NT2/D1 (cell line): ENCODE results near the gene TBC1D25.

Experiments used
- DNase-seq: peaks from one replicate; pipeline ENCODE4 v3.0.0-alpha.2; 2011; ENCODE audit warnings: low read depth, low spot score
- H3K27me3 ChIP-seq: 2 replicates; pipeline ENCODE4 v1.6.0; 2011; ENCODE audit warnings: mild to moderate bottlenecking; ENCODE audit not compliant: insufficient read length, insufficient read depth
- H3K36me3 ChIP-seq: 2 replicates; pipeline ENCODE4 v1.6.1; 2011; ENCODE audit warnings: mild to moderate bottlenecking, low read length, mixed read lengths; ENCODE audit not compliant: insufficient read depth, insufficient read length
- H3K4me1 ChIP-seq: 2 replicates; pipeline ENCODE4 v1.5.1; 2011; ENCODE audit not compliant: insufficient read depth, insufficient read length
- H3K4me3 ChIP-seq: 2 replicates; pipeline ENCODE4 v1.5.1; 2011; ENCODE audit warnings: low read depth; ENCODE audit not compliant: insufficient read length
- H3K9ac ChIP-seq: 2 replicates; pipeline ENCODE4 v1.6.0; 2011; ENCODE audit warnings: low read depth; ENCODE audit not compliant: insufficient read length
- H3K9me3 ChIP-seq: 2 replicates; pipeline ENCODE4 v1.5.1; 2011; ENCODE audit warnings: mild to moderate bottlenecking, low read length; ENCODE audit not compliant: insufficient read depth
- SUZ12 ChIP-seq: IDR thresholded peaks from 2 replicates; pipeline ENCODE4 v1.6.1; 2011; ENCODE audit not compliant: insufficient read length, insufficient read depth; ENCODE audit errors: extremely low read depth
- YY1 ChIP-seq: IDR thresholded peaks from 2 replicates; pipeline ENCODE4 v1.6.1; 2011; ENCODE audit not compliant: insufficient read length, insufficient read depth
- ZNF274 ChIP-seq: IDR thresholded peaks from 2 replicates; pipeline ENCODE4 v1.6.1; 2011; ENCODE audit warnings: mild to moderate bottlenecking, low read depth, low read length

The TBC1D25 gene

GRCh38 chrX:48584698-48585097 lies 45.2 kb downstream of the TBC1D25 start:
- TF ChIP-seq SUZ12 (no peak), ZNF274 (no peak), YY1 (no peak)
- Histone ChIP-seq H3K4me3 (no peak overlapping the region), H3K9ac (no peak overlapping the region), H3K27me3 (no peaks in the 10 kb centered on the region), H3K4me1 (peaks cover 3% of the 10 kb centered on the region), H3K9me3 (no peaks in the 10 kb centered on the region), H3K36me3 (peaks cover 5% of the 10 kb centered on the region)
- DNase-seq = no peak

DNA sequence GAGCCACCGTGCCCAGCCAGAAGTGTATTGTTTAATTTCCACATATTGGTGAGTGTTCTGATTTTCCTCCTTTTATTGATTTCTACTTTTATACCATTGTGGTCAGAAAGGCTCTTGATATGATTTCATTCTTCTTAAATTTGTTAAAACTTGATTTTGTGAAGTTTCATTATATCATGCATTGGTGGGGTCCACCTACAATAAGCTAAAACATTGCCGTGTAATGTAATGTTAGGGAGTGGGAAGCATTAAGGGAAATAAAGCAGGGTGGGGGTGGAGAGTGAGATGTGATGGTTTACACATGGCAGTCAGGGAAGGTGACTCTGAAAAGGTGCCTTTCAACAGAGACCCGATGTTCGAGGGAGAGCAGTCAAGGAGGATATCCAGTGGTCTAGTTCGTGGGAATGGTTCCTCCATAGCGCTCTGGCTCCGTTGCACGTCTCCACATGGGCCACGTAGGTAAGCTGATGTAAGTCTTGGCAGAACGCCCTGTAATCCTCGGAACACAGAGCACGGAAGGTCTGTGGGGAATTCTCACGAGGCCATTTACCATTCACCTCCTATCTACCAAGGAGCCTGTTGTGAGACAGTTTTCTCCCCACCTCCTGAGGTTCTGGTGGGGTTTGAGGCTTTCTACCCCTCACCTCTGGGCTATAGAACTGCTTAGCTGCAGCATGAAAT lies 50.1 kb downstream of the TBC1D25 start:
- no peak for DNase-seq

DNA sequence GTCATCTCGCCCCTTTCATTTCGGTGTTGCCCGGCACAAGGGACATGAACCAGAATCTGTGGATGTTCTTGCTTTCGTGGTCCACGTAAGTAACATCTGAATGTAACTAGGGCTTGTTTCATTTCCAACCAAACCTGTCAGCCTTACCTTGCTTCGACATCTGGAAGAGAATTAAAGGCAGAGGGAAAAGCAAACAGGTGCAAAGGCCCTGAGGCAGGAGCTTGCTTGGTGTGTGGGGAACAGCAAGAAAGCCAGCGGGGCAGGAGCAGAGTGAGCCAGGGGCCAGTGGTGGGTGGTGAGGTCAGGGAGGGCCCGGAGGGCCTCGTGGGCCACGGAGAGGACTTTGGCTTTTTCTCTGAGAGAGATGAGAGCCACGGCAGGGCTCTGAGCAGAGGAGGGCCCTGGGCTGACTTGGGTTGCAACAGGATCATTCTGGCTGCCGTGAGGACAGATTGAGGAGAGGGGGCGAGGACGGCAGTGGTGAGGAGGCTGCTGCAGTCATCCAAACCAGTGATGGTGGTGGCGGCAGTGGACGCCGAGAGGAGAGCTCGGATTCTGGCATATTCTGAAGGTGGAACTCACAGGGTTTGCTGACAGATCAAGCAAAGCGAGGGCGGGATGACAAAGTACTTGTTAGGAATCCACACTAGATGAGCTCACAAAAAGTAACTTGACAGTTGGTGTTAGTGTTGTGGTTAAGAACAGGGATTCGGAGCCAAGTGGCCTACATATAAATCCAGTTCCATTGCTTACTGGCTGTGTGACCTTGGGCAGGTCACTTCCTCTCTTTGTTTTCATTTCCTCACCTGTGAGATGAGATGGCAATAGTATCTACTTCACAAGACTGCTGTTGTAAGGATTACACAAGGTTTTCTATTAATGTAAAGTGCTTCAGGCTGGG lies 50.9 kb downstream of the TBC1D25 start:
- no peak for DNase-seq
- H3K9ac ChIP-seq = no peak overlapping the region
- H3K4me3 ChIP-seq = no peak overlapping the region
- H3K9me3 ChIP-seq = no peaks in the 10 kb centered on the region
- peaks cover 3% of the 10 kb centered on the region for H3K4me1 ChIP-seq
- TF ChIP-seq YY1 (no peak), ZNF274 (no peak), SUZ12 (no peak)
- no peaks in the 10 kb centered on the region for H3K27me3 ChIP-seq
- no peaks in the 10 kb centered on the region for H3K36me3 ChIP-seq

More for the DNA sequence above, 50.1 kb downstream of the TBC1D25 start:
- Histone ChIP-seq H3K36me3 (no peaks in the 10 kb centered on the region), H3K4me3 (no peak overlapping the region), H3K9me3 (no peaks in the 10 kb centered on the region), H3K27me3 (no peaks in the 10 kb centered on the region), H3K4me1 (peaks cover 3% of the 10 kb centered on the region), H3K9ac (no peak overlapping the region)
- TF ChIP-seq YY1 (no peak), SUZ12 (no peak), ZNF274 (no peak)

DNA sequence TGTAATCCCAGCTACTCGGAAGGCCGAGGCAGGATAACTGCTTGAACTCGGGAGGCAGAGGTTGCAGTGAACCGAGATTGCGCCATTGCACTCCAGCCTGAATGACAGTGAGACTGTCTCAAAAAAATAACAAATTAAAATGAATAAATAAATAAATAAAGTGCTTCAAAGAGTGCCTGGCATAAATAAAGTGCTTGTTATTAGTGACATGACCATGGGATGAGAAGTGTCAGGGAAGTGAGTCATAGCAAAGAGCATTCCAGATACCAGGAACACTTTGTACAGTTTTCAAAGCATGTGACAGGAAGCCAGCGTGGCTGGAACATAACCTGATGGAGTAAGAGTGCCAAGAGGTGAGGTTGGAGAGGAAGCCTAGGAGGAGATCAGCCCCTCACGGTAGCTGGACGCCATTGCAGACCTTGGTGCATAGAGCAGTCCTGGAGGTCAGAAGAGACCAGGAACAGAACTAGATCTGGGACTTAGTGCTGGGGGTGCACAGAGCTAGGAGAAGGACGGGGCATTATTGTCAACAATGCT lies 51.8 kb downstream of the TBC1D25 start:
- Histone ChIP-seq H3K4me1 (peaks cover 3% of the 10 kb centered on the region), H3K9ac (peak overlapping the region; percentile 2), H3K27me3 (no peaks in the 10 kb centered on the region), H3K36me3 (no peaks in the 10 kb centered on the region), H3K4me3 (no peak overlapping the region), H3K9me3 (no peaks in the 10 kb centered on the region)
- TF ChIP-seq SUZ12 = no peak
- no peak for TF ChIP-seq ZNF274
- no peak for TF ChIP-seq YY1
- DNase-seq = no peak

DNA sequence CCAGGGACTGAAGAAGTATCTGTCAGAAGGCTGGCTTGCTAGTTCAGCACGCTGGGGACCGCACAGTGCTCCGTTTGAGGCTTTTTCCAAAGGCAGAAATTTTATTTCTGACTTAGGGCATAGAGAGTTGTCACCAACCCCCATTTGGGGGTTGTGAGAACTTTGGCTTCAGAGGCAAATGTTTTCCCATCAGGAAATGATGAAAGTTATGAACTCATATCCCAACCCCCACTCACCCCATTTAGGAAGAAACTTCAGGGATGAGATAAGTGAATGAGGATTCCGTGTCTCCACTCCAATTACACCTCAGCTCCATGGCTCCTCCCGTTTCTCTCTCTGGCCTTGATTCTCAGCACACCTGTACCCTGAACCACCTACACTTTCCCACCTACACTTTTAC lies 53.5 kb downstream of the TBC1D25 start:
- H3K9me3 ChIP-seq = no peaks in the 10 kb centered on the region
- no peaks in the 10 kb centered on the region for H3K36me3 ChIP-seq
- no peak overlapping the region for H3K9ac ChIP-seq
- no peaks in the 10 kb centered on the region for H3K27me3 ChIP-seq
- no peak overlapping the region for H3K4me3 ChIP-seq
- DNase-seq = no peak
- peaks cover 3% of the 10 kb centered on the region for H3K4me1 ChIP-seq
- no peak for TF ChIP-seq SUZ12
- no peak for TF ChIP-seq ZNF274
- TF ChIP-seq YY1 = no peak

DNA sequence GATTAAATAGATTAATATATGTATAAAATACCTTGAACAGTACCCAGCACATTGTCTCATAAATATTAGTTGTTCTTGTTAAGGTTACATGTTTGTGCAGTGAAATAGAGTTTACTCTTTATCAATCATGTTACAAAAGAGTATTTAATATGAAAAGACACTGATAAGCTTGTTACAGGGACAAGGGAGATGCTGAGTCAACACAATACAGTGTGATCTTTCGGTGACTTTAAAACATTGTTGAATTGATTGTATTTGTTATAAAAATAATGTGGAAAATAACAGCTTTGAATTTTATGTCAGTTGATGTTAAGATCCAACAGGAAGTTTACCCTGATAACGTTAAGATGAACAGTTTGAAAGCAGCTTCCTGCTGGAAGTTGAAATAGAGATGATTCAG lies 56.4 kb downstream of the TBC1D25 start:
- no peak for TF ChIP-seq SUZ12
- TF ChIP-seq YY1 = no peak
- Histone ChIP-seq H3K27me3 (no peaks in the 10 kb centered on the region), H3K4me3 (no peak overlapping the region), H3K4me1 (peaks cover 4% of the 10 kb centered on the region), H3K36me3 (peaks cover 23% of the 10 kb centered on the region), H3K9ac (no peak overlapping the region), H3K9me3 (no peaks in the 10 kb centered on the region)
- no peak for DNase-seq
